CD4-positive, alpha-beta T cell (primary cell): ENCODE data around the gene ATP5F1C. TPM values are rescaled to one million over a fixed set of nuclear protein-coding genes. Genes with fewer than 3 reads are reported as not detected.

Source experiments
- ATAC-seq: fragments of 200-7000 bp; cut with Tn5 transposase; one replicate; pipeline ENCODE4 v1.10.0; 2022; ENCODE audit warnings: mild to moderate bottlenecking; ENCODE audit not compliant: poor library complexity
- CTCF ChIA-PET: fragments of 350-600 bp; sonication (Branson Sonifier 250); formaldehyde crosslinking; loops from one replicate; lab custom pipeline; 2021; ENCODE audit warnings: antibody characterized with exemption, inconsistent platforms; lab: Charles Lee
- POLR2A ChIA-PET: fragments of 350-600 bp; sonication (Branson Sonifier 250); formaldehyde crosslinking; loops from one replicate; lab custom pipeline; 2021; ENCODE audit warnings: antibody characterized with exemption, inconsistent platforms; lab: Charles Lee
- DNase-seq, 14 experiments: peaks; one replicate each; pipeline ENCODE4 v3.0.0-alpha.2; 2013 to 2020; ENCODE audit warnings: mixed read lengths in 2 of 14
- H3K27ac ChIP-seq, 2 donors: one replicate each; pipeline versions ENCODE4 v1.5.1 to v1.7.0; 2013; ENCODE audit warnings: low read length in 2 of 2, low read depth in 1 of 2, mild to moderate bottlenecking in 1 of 2
- H3K27me3 ChIP-seq, 2 experiments: 1 replicate in 1 of 2; 2 replicates in 1 of 2; pipeline versions ENCODE4 v1.6.1 to v1.7.0; 2013; ENCODE audit warnings: low read length in 2 of 2, control low read depth in 1 of 2, mild to moderate bottlenecking in 1 of 2, moderate library complexity in 1 of 2; ENCODE audit not compliant: insufficient read depth in 2 of 2, control insufficient read depth in 1 of 2
- H3K36me3 ChIP-seq: one replicate; pipeline ENCODE4 v1.6.1; 2013; ENCODE audit warnings: low read length, control low read depth; ENCODE audit not compliant: insufficient read depth
- H3K4me1 ChIP-seq: one replicate; pipeline ENCODE4 v1.6.1; 2013; ENCODE audit warnings: low read length, control low read depth; ENCODE audit not compliant: insufficient read depth
- H3K4me3 ChIP-seq: one replicate; pipeline ENCODE4 v1.5.1; 2013; ENCODE audit warnings: mild to moderate bottlenecking, low read length, moderate library complexity
- H3K9me3 ChIP-seq, 2 experiments: 1 replicate in 1 of 2; 2 replicates in 1 of 2; pipeline versions ENCODE4 v1.6.1 to v1.7.0; 2013; ENCODE audit warnings: low read length in 2 of 2, mild to moderate bottlenecking in 2 of 2, control low read depth in 1 of 2, moderate library complexity in 1 of 2; ENCODE audit not compliant: control insufficient read depth in 1 of 2, insufficient read depth in 1 of 2
- H3K27ac Mint-ChIP-seq: one replicate; pipeline ENCODE4 v1.8.0; 2020; ENCODE audit warnings: mixed read lengths
- H3K27me3 Mint-ChIP-seq: one replicate; pipeline ENCODE4 v1.8.0; 2021; ENCODE audit warnings: mixed read lengths
- H3K36me3 Mint-ChIP-seq: one replicate; pipeline ENCODE4 v1.8.0; 2021; ENCODE audit warnings: low read depth, mixed read lengths
- H3K4me1 Mint-ChIP-seq: one replicate; pipeline ENCODE4 v1.8.0; 2021; ENCODE audit warnings: low read depth, mixed read lengths
- H3K4me3 Mint-ChIP-seq: one replicate; pipeline ENCODE4 v1.8.0; 2020; ENCODE audit warnings: mild to moderate bottlenecking, mixed read lengths
- H3K9me3 Mint-ChIP-seq: one replicate; pipeline ENCODE4 v1.8.0; 2020; ENCODE audit warnings: mixed read lengths
- CTCF ChIP-seq: fragments of 200-600 bp; IDR thresholded peaks from one replicate; pipeline ENCODE4 v1.8.0; 2022; ENCODE audit warnings: antibody characterized with exemption, mild to moderate bottlenecking
- intact Hi-C, 2 experiments: fragments of 100-400 bp; cut with DNase I in 1 of 2; cut with micrococcal nuclease in 1 of 2; formaldehyde crosslinking; loops; one replicate each; pipeline versions ENCODE4 v1.15.1 to v1.9.0; 2023 to 2025; cut with DNase I, micrococcal nuclease
- total RNA-seq, 174 experiments: library from RNA in 2 of 174; stranded (reverse) in 2 of 174; gene quantifications; one replicate each; pipeline ENCODE4 v1.2.3 and lab custom pipeline; 2021 to 2026

Gene ATP5F1C
- total RNA-seq, 2 experiments from 2014 or later: 111 TPM

DNA sequence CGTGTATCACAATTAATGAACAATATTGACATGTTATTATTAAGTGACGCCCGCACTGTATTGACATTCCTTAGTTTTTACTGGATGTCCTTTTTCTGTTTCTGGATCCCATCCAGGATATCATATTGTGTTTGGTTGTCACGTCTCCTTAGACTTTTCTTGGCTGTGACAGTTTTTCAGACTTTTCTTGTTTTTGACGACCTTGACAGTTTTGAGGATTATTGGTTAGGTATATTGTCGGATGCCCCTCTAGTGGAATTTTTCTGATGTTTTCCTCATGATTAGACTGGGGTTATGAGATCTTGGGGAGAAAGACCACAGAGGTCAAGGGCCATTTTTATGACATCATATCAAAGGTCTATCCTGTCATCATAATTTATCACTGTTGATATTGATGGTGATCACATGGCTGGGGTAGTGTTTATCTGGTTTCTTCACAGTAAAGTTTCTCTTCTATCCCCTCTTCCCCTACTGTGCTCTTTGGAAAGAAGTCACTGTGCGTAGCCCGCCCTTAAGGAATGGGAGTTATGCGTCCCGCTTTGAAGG, 41.4 kb downstream of the ATP5F1C start:
- Mint-ChIP-seq H3K27me3 (no peaks in the 10 kb centered on the region), H3K4me1 (peaks cover 71% of the 10 kb centered on the region), H3K4me3 (no peak overlapping the region), H3K9me3 (no peaks in the 10 kb centered on the region), H3K36me3 (peaks cover 79% of the 10 kb centered on the region), H3K27ac (no peak overlapping the region)
- Histone ChIP-seq H3K27me3 (no peaks in the 10 kb centered on the region), H3K36me3 (peaks cover 33% of the 10 kb centered on the region), H3K4me3 (no peak overlapping the region), H3K9me3 (no peaks in the 10 kb centered on the region), H3K4me1 (peaks cover 5% of the 10 kb centered on the region), H3K27ac (no peak overlapping the region)
- no peak for ATAC-seq
- intact Hi-C loops: no loop called here
- POLR2A ChIA-PET: no interaction called here
- DNase-seq: no peak
- CTCF ChIA-PET: no interaction called here
- no peak for TF ChIP-seq CTCF

DNA sequence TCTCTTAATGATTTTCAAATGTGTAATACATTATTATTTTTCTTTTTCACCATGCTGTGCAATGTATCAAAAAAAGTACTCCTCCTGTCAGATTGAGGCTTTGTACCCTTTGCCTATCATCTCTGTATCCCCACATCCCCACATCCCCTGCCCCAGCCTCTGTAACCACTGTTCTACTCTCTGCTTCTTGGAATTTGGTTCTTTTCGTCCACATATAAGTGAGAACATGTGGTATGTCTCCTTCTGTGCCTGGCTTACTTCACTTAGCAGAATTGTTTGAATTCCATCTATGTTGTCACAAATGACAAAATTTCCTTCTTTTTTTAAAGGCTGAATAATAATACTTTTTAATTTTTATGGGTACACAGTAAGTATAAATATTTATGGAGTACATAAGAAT, 44.1 kb downstream of the ATP5F1C start:
- Mint-ChIP-seq H3K36me3 (peaks cover 77% of the 10 kb centered on the region), H3K27ac (no peak overlapping the region), H3K4me1 (peaks cover 66% of the 10 kb centered on the region), H3K9me3 (no peaks in the 10 kb centered on the region), H3K4me3 (no peak overlapping the region), H3K27me3 (no peaks in the 10 kb centered on the region)
- Histone ChIP-seq H3K4me1 (peaks cover 5% of the 10 kb centered on the region), H3K27me3 (no peaks in the 10 kb centered on the region), H3K36me3 (peaks cover 12% of the 10 kb centered on the region), H3K27ac (no peak overlapping the region), H3K4me3 (no peak overlapping the region), H3K9me3 (no peaks in the 10 kb centered on the region)
- DNase-seq (no peak), ATAC-seq (no peak)
- intact Hi-C loops: no loop called here
- CTCF ChIA-PET: no interaction called here
- POLR2A ChIA-PET: no interaction called here
- no peak for TF ChIP-seq CTCF

DNA sequence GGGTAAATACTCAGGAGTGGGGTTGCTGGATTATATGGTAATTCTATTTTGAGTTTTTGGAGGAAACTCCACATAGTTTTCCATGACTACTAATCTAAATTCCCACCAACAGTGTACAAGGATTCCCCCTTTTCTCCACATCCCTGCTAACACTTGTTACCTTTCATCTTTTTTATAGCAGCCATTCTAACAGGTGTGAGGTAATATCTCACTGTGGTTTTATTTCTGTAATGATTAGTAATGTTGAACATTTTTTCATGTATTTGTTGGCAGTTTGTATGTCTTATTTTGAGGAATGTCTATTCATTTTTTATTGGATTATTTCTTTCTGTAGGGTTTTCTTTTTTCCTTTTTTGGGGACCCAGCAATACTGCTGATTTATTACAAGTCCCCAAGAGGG, 45.2 kb downstream of the ATP5F1C start:
- CTCF ChIA-PET: no interaction called here
- H3K4me3 ChIP-seq: no peak overlapping the region
- DNase-seq: no peak

More for the DNA sequence above, 45.2 kb downstream of the ATP5F1C start:
- H3K9me3 ChIP-seq: no peaks in the 10 kb centered on the region
- no peak for TF ChIP-seq CTCF
- H3K36me3 ChIP-seq: peaks cover 9% of the 10 kb centered on the region
- no peak overlapping the region for H3K27ac ChIP-seq
- Mint-ChIP-seq H3K4me3 (no peak overlapping the region), H3K27me3 (no peaks in the 10 kb centered on the region), H3K27ac (no peak overlapping the region), H3K36me3 (peaks cover 73% of the 10 kb centered on the region), H3K9me3 (no peaks in the 10 kb centered on the region), H3K4me1 (peaks cover 69% of the 10 kb centered on the region)
- H3K27me3 ChIP-seq: no peaks in the 10 kb centered on the region
- intact Hi-C loops: no loop called here
- peaks cover 5% of the 10 kb centered on the region for H3K4me1 ChIP-seq
- no peak for ATAC-seq
- POLR2A ChIA-PET: no interaction called here
